Dermis microvascular lymphatic vessel endothelial cell (primary cell): ENCODE results near the gene LDB3. TPM values are rescaled to one million over a fixed set of nuclear protein-coding genes. Genes with fewer than 3 reads are reported as not detected.
A peak's percentile ranks its signal among the peaks of the same experiment; 100 is the strongest.

Experiments
- DNase-seq, 2 donors: peaks; one replicate each; pipeline versions ENCODE4 v3.0.0 to v3.0.0-alpha.2; 2010; ENCODE audit warnings: low read depth in 2 of 2
- total RNA-seq: library from RNA; depleted of rRNA; stranded (reverse); fragments of >200 nt; gene quantifications from 2 replicates; pipeline ENCODE4 v1.2.1, GENCODE V29; 2014

LDB3 gene
- total RNA-seq, 1 donor from 2014 or later, result not detected

- no peak for DNase-seq
These were observed 38.1 kb downstream of the LDB3 start for GRCh38 chr10:86706401-86706841.

DNA sequence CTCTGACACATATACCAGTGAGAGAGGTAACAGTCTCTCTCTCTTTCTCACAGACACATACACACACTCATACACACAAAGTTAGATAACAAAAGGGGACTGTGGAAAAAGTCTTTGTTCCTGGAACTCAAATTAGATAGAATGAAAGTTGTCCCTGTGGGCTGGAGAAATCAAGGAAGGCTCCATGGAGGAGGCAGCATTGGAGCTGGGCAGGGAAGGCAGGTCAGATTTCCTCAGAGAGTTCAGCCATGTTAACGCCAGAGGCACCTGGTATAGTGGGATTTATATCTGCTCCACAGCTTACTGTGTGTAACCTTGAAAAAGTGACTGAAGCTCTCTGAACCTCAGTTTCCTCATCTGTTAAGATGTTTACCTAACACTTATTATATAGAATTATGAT, 38.7 kb downstream of the LDB3 start:
- no peak for DNase-seq

DNA sequence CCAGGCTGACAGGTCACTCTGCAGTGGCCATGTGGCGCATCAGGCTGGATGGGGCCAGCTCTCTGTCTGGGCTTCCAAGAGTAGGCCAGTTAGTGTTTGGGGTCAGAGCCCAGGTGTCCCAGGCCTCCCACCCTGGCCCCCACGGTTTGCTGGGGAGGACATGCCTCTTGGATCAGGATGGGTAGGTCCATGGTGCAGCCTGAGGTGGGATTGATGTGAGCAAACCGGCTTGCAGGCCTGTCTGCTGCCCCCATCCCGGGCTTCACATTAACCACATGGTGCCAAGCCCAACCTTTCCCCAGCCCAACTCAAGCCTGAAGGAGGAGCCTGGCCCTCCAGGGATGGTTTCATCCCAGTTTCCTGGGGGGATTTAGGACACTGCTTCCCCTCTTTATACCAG, 39.2 kb downstream of the LDB3 start:
- no peak for DNase-seq

DNA sequence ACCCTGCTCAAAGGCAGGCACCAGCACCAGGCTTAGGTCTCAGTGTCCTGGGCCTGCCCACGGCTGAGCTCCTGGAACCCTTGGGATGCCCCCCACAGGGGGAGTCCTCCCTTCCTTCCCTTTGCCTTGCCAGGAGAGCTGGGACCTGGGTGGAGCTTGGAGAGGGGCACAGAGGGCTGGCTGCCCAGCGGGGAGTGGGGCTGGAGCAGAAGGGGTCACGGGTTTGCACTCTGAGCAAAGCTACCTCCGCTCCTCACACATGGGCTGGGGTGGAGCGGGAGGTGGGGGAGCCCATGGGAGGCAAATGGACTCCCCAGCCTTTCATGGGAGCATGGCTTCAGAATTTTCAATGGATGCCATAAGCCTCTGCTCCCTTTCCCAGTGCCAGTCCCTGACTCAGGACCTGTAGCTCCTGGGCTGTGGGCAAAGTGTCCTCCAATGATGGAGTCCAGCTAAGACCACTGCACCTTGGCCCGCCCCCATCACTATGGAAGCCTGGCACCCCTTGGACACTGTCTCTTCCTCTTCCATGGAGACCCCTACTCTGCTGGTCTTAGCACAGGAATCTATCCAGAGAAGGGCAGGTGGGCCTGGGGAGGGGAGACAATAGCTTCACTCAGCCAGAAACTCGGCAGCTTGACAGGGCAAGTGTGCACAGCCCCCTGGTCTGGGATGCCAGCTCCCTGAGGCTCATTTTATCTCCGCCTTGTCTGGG, 39.9 kb downstream of the LDB3 start:
- DNase-seq, result no peak

- no peak for DNase-seq
These were observed 40.6 kb downstream of the LDB3 start for GRCh38 chr10:86708783-86709380.

GRCh38 chr10:86709396-86710185, 41.3 kb downstream of the LDB3 start:
- no peak for DNase-seq

DNA sequence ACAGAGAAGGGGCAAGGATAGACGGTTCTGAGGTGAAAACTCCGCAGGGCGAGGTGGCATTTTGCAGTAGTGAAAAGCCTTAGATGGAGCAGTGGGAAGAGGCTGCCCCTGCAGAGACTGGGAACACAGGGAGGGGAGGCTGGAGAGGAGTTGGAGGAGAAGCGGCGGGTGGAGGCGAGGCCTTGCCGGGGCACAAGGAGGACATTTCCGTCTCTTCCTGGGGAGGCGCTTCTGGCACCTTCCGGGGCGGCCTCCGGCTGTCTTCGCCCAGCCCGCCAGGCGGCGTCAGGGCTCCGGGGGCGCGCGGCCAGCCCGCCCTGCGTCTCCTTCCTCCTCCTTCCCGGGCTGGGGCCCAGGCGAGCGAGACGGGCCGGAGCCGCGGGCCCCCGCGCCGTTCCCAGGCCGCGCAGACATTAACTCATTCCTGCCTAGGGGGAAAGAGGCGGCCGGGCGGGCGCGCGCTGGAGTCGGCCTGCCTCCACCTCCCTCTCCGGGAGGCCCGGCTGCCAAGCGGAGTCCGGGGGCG, 42.7 kb downstream of the LDB3 start:
- peak in 1 of 2 donors; percentile 42 for DNase-seq

DNA sequence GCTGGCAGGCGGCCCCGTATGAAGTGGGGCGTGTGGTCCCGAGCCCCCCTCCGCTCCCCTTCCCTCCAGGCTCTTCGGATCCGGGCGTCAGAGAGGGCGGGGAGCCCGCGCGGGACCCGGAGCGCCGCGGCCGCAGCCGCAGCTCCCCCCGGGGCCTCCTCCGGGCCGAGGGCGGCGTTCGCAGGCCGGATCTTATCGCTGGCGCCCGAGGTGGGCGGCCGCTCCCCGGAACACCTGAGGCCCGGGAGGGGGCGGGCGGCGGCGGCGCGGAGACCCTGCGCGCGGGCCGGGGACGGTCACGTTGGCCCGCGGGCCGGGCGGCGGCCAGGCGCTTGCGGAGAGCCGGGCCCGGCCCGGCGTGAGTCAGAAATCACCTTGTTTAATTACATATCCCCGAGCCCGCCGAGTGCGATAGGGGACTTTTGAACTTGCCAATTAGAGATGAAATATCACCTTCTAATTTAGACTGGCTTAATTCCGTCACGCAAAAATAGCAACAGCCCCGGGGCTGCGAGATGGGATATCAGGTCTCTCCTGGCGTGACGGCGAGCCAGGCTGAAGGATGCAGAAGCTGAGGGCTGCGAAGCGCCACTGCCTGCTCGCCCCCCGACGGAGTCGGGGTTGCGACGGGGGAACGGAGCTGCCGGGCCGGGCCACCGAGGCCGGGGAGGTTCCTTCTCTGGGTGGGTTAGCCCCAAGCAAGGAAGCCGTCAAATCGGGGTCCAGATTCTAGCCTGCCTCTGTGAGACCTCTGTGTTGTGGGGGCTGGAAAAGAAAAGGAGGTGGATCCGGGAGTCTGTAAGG, 43.4 kb downstream of the LDB3 start:
- no peak for DNase-seq

GRCh38 chr10:86712317-86712707, 44.0 kb downstream of the LDB3 start:
- no peak for DNase-seq

GRCh38 chr10:86715156-86715795, 47.0 kb downstream of the LDB3 start:
- DNase-seq, result no peak

GRCh38 chr10:86715836-86716235, 47.5 kb downstream of the LDB3 start:
- no peak for DNase-seq

DNA sequence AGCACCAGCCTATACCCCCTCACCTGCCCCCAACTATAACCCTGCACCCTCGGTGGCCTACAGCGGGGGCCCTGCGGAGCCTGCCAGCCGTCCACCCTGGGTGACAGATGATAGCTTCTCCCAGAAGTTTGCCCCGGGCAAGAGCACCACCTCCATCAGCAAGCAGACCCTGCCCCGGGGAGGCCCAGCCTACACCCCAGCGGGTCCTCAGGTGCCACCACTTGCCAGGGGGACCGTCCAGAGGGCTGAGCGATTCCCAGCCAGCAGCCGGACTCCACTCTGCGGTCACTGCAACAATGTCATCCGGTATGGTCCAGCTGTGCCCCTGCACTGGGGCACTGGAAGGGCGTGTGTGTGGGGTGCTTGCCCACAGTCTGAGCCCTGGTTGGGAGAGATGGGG, 48.2 kb downstream of the LDB3 start:
- no peak for DNase-seq

DNA sequence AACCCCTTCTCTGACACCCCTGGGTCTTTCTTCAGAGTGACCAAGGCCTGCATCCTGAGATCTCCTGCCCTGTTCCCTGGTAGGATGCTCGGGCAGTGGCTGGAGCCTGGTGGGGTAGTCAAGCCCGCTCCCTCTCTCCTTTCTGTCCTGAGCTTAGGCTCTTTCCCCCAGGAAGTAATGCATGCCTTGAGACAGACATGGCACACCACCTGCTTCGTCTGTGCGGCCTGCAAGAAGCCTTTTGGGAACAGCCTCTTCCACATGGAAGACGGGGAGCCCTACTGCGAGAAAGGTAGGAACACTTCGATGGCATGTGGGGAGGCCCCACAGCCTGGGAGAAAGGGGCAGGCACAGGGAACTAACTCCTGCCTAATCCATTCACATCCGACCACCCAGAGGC, 50.2 kb downstream of the LDB3 start:
- no peak for DNase-seq

GRCh38 chr10:86721232-86721631, 52.9 kb downstream of the LDB3 start:
- DNase-seq, result no peak

- no peak for DNase-seq
These were observed 54.7 kb downstream of the LDB3 start for GRCh38 chr10:86723009-86723408.

- DNase-seq, result no peak
These were observed 56.1 kb downstream of the LDB3 start for GRCh38 chr10:86724445-86724844.

- no peak for DNase-seq
These were observed 57.8 kb downstream of the LDB3 start for GRCh38 chr10:86725980-86726676.

DNA sequence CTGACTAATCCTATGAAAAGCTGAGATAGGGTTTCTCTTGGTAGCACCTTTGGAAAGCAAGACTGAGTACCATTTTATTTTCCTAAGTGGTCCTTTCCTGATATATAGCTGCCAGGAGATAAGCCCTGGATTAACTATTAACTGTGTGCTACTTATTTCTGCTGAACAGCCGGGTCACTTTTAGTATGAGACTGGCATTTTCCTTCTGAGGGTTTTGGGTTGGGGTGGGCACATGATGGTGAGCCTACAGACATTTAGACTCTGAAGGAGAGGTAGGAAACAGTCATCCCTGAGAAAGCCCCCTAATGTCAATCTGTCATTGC, 58.3 kb downstream of the LDB3 start:
- DNase-seq, result no peak

- no peak for DNase-seq
These were observed 59.2 kb downstream of the LDB3 start for GRCh38 chr10:86727470-86727869.

GRCh38 chr10:86728056-86728455, 59.7 kb downstream of the LDB3 start:
- no peak for DNase-seq

GRCh38 chr10:86729677-86730076, 61.4 kb downstream of the LDB3 start:
- DNase-seq, result no peak
